GM23338 (cell line): ENCODE data around the gene ABHD14A. TPM values are rescaled to one million over a fixed set of nuclear protein-coding genes. Genes with fewer than 3 reads are reported as not detected.
A peak's percentile ranks its signal among the peaks of the same experiment; 100 is the strongest.

Source experiments
- ATAC-seq: fragments of 200-7000 bp; cut with Tn5 transposase; 3 replicates; pipeline ENCODE4 v1.9.1; 2020
- DNase-seq: peaks from one replicate; pipeline ENCODE4 v3.0.0-alpha.2; 2015; ENCODE audit warnings: low spot score
- H2AFZ ChIP-seq: fragments of 200-600 bp; sonication (generic); 2 replicates; pipeline ENCODE4 v1.8.0; 2016; ENCODE audit warnings: antibody characterized with exemption, mild to moderate bottlenecking, moderate library complexity
- H3F3A ChIP-seq: fragments of 200-600 bp; sonication (generic); replicated peaks from 2 replicates; pipeline ENCODE4 v1.8.0; 2017; ENCODE audit warnings: antibody characterized with exemption, mixed run types, low read depth
- H3K27ac ChIP-seq: fragments of 200-600 bp; sonication (generic); 2 replicates; pipeline ENCODE4 v1.6.1; 2016; ENCODE audit warnings: low read depth
- H3K27me3 ChIP-seq: fragments of 200-600 bp; sonication (generic); 2 replicates; pipeline ENCODE4 v1.8.0; 2016; ENCODE audit warnings: mild to moderate bottlenecking, mixed run types, moderate library complexity; ENCODE audit not compliant: insufficient read depth
- H3K36me3 ChIP-seq: fragments of 200-600 bp; sonication (generic); 2 replicates; pipeline ENCODE4 v1.8.0; 2016; ENCODE audit warnings: mild to moderate bottlenecking; ENCODE audit not compliant: insufficient read depth
- H3K4me1 ChIP-seq: fragments of 200-600 bp; sonication (generic); 2 replicates; pipeline ENCODE4 v1.8.0; 2016; ENCODE audit warnings: mild to moderate bottlenecking, moderate library complexity; ENCODE audit not compliant: insufficient read depth
- H3K4me2 ChIP-seq: fragments of 200-600 bp; sonication (generic); 2 replicates; pipeline ENCODE4 v1.7.1; 2017; ENCODE audit warnings: mixed run types
- H3K4me3 ChIP-seq: fragments of 200-600 bp; sonication (generic); 2 replicates; pipeline ENCODE4 v1.6.1; 2016; ENCODE audit warnings: mixed run types
- H3K79me2 ChIP-seq: fragments of 200-600 bp; sonication (generic); replicated peaks from 2 replicates; pipeline ENCODE4 v1.8.0; 2017; ENCODE audit warnings: mild to moderate bottlenecking; ENCODE audit not compliant: insufficient read depth
- H3K9me2 ChIP-seq: fragments of 200-600 bp; sonication (generic); 2 replicates; pipeline ENCODE4 v1.8.0; 2017; ENCODE audit not compliant: insufficient read depth
- H4K20me1 ChIP-seq: fragments of 200-600 bp; sonication (generic); replicated peaks from 2 replicates; pipeline ENCODE4 v1.8.0; 2017; ENCODE audit warnings: mild to moderate bottlenecking; ENCODE audit not compliant: insufficient read depth
- H3K27ac Mint-ChIP-seq: 2 replicates; pipeline ENCODE4 v1.8.0; 2020; ENCODE audit warnings: inconsistent platforms, mild to moderate bottlenecking, moderate library complexity, mixed read lengths
- H3K27me3 Mint-ChIP-seq: 3 replicates; pipeline ENCODE4 v1.8.0; 2022; ENCODE audit warnings: low read depth, mild to moderate bottlenecking, moderate library complexity, mixed read lengths, inconsistent platforms; ENCODE audit not compliant: insufficient read depth, poor library complexity
- H3K36me3 Mint-ChIP-seq: 3 replicates; pipeline ENCODE4 v1.8.0; 2021; ENCODE audit warnings: low read depth, mild to moderate bottlenecking, inconsistent platforms, moderate library complexity, mixed read lengths
- H3K4me1 Mint-ChIP-seq: 3 replicates; pipeline ENCODE4 v1.8.0; 2020; ENCODE audit warnings: mild to moderate bottlenecking, inconsistent platforms, mixed read lengths
- H3K4me3 Mint-ChIP-seq: 3 replicates; pipeline ENCODE4 v1.8.0; 2021; ENCODE audit warnings: moderate library complexity, mild to moderate bottlenecking, inconsistent platforms, mixed read lengths
- H3K9me3 Mint-ChIP-seq: 3 replicates; pipeline ENCODE4 v1.8.0; 2020; ENCODE audit warnings: moderate library complexity, mild to moderate bottlenecking, inconsistent platforms, mixed read lengths
- CREB1 ChIP-seq: fragments of 250-450 bp; sonication (Bioruptor Pico); IDR thresholded peaks from 2 replicates; pipeline ENCODE4 v1.5.0; 2020; ENCODE audit warnings: low read depth, mild to moderate bottlenecking, moderate library complexity
- EZH2 ChIP-seq: fragments of 200-600 bp; sonication (generic); IDR thresholded peaks from one replicate; pipeline ENCODE4 v1.8.0; 2017; ENCODE audit warnings: antibody characterized with exemption, mild to moderate bottlenecking, low read depth; ENCODE audit not compliant: unreplicated experiment
- NANOG ChIP-seq: IDR thresholded peaks from 2 replicates; pipeline ENCODE4 v1.6.1; 2016; ENCODE audit warnings: antibody characterized with exemption, borderline replicate concordance
- REST ChIP-seq: IDR thresholded peaks from one replicate; pipeline ENCODE4 v1.6.1; 2018; ENCODE audit warnings: antibody characterized with exemption; ENCODE audit not compliant: unreplicated experiment
- polyA plus RNA-seq: library from polyadenylated mRNA; unstranded; fragments of >200 nt; fragmentation: Nextera tagmentation; extraction: Ambion mirVana; gene quantifications from 2 replicates; pipeline ENCODE4 v1.2.1, GENCODE V29; 2016
- total RNA-seq: library from RNA; depleted of rRNA; stranded (reverse); fragments of >200 nt; shearing (Covaris generic); gene quantifications from 2 replicates; pipeline ENCODE4 v1.2.3, GENCODE V29; 2014
- TF ChIP-seq, protein P1 (sequence below): fragments of 250-450 bp; sonication (Bioruptor Pico); IDR thresholded peaks from 2 replicates; pipeline ENCODE4 v1.5.0; 2020; ENCODE audit warnings: mild to moderate bottlenecking, moderate library complexity

Gene ABHD14A
- total and polyA plus RNA-seq, 2 experiments from 2014 or later = 7.8 to 12.7 TPM

GRCh38 chr3:51963951-51964451 lies 10.9 kb upstream of the ABHD14A start:
- Histone ChIP-seq H3F3A (peaks cover 8% of the 10 kb centered on the region; the same call in 1 of the 2 replicates), H3K4me1 (peaks cover 28% of the 10 kb centered on the region), H4K20me1 (no peaks in the 10 kb centered on the region), H3K27me3 (peaks cover 9% of the 10 kb centered on the region; the same call in 1 of the 2 replicates), H3K36me3 (no peaks in the 10 kb centered on the region), H3K9me2 (no peaks in the 10 kb centered on the region), H2AFZ (no peak overlapping the region), H3K4me2 (no peak overlapping the region), H3K4me3 (no peak overlapping the region), H3K27ac (no peak overlapping the region), H3K79me2 (no peaks in the 10 kb centered on the region)
- ATAC-seq = peak; percentile 16
- no peak overlapping the region for H3K27ac Mint-ChIP-seq
- DNase-seq = peak; percentile 63
- no peak overlapping the region for H3K4me3 Mint-ChIP-seq
- peaks cover 41% of the 10 kb centered on the region for H3K4me1 Mint-ChIP-seq
- no peak for TF ChIP-seq EZH2
- TF ChIP-seq CREB1 (CRISPR knock-in tag) = no peak
- TF ChIP-seq, protein P1, sequence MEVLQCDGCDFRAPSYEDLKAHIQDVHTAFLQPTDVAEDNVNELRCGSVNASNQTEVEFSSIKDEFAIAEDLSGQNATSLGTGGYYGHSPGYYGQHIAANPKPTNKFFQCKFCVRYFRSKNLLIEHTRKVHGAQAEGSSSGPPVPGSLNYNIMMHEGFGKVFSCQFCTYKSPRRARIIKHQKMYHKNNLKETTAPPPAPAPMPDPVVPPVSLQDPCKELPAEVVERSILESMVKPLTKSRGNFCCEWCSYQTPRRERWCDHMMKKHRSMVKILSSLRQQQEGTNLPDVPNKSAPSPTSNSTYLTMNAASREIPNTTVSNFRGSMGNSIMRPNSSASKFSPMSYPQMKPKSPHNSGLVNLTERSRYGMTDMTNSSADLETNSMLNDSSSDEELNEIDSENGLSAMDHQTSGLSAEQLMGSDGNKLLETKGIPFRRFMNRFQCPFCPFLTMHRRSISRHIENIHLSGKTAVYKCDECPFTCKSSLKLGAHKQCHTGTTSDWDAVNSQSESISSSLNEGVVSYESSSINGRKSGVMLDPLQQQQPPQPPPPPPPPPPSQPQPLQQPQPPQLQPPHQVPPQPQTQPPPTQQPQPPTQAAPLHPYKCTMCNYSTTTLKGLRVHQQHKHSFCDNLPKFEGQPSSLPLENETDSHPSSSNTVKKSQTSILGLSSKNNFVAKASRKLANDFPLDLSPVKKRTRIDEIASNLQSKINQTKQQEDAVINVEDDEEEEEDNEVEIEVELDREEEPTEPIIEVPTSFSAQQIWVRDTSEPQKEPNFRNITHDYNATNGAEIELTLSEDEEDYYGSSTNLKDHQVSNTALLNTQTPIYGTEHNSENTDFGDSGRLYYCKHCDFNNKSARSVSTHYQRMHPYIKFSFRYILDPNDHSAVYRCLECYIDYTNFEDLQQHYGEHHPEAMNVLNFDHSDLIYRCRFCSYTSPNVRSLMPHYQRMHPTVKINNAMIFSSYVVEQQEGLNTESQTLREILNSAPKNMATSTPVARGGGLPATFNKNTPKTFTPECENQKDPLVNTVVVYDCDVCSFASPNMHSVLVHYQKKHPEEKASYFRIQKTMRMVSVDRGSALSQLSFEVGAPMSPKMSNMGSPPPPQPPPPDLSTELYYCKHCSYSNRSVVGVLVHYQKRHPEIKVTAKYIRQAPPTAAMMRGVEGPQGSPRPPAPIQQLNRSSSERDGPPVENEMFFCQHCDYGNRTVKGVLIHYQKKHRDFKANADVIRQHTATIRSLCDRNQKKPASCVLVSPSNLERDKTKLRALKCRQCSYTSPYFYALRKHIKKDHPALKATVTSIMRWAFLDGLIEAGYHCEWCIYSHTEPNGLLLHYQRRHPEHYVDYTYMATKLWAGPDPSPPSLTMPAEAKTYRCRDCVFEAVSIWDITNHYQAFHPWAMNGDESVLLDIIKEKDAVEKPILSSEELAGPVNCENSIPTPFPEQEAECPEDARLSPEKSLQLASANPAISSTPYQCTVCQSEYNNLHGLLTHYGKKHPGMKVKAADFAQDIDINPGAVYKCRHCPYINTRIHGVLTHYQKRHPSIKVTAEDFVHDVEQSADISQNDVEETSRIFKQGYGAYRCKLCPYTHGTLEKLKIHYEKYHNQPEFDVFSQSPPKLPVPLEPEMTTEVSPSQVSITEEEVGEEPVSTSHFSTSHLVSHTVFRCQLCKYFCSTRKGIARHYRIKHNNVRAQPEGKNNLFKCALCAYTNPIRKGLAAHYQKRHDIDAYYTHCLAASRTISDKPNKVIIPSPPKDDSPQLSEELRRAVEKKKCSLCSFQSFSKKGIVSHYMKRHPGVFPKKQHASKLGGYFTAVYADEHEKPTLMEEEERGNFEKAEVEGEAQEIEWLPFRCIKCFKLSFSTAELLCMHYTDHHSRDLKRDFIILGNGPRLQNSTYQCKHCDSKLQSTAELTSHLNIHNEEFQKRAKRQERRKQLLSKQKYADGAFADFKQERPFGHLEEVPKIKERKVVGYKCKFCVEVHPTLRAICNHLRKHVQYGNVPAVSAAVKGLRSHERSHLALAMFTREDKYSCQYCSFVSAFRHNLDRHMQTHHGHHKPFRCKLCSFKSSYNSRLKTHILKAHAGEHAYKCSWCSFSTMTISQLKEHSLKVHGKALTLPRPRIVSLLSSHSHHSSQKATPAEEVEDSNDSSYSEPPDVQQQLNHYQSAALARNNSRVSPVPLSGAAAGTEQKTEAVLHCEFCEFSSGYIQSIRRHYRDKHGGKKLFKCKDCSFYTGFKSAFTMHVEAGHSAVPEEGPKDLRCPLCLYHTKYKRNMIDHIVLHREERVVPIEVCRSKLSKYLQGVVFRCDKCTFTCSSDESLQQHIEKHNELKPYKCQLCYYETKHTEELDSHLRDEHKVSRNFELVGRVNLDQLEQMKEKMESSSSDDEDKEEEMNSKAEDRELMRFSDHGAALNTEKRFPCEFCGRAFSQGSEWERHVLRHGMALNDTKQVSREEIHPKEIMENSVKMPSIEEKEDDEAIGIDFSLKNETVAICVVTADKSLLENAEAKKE (CRISPR knock-in tag) = no peak
- no peaks in the 10 kb centered on the region; the same call in 2 of the 3 replicates for H3K9me3 Mint-ChIP-seq
- H3K36me3 Mint-ChIP-seq = peaks cover 5% of the 10 kb centered on the region; the same call in 1 of the 3 replicates
- peaks cover 32% of the 10 kb centered on the region for H3K27me3 Mint-ChIP-seq

GRCh38 chr3:51964521-51964920 lies 10.3 kb upstream of the ABHD14A start:
- Mint-ChIP-seq H3K27me3 (peaks cover 36% of the 10 kb centered on the region), H3K27ac (no peak overlapping the region), H3K4me1 (peaks cover 46% of the 10 kb centered on the region), H3K9me3 (no peaks in the 10 kb centered on the region; the same call in 2 of the 3 replicates), H3K4me3 (no peak overlapping the region), H3K36me3 (peaks cover 7% of the 10 kb centered on the region; the same call in 1 of the 3 replicates)
- Histone ChIP-seq H3K4me1 (peaks cover 33% of the 10 kb centered on the region), H3K9me2 (no peaks in the 10 kb centered on the region), H3F3A (peaks cover 13% of the 10 kb centered on the region; the same call in 1 of the 2 replicates), H2AFZ (no peak overlapping the region), H3K79me2 (no peaks in the 10 kb centered on the region), H3K27me3 (peaks cover 9% of the 10 kb centered on the region; the same call in 1 of the 2 replicates), H3K4me3 (no peak overlapping the region), H4K20me1 (no peaks in the 10 kb centered on the region), H3K36me3 (no peaks in the 10 kb centered on the region), H3K27ac (no peak overlapping the region), H3K4me2 (no peak overlapping the region)
- DNase-seq (no peak), ATAC-seq (no peak)
- no peak for TF ChIP-seq REST
- TF ChIP-seq NANOG = no peak
